GM21390 (cell line): ENCODE results near the gene USP3.

ENCODE experiments used
- ATAC-seq: cut with Tn5 transposase; IDR thresholded peaks from one replicate; pipeline ENCODE4 v1.9.1; 2021; ENCODE audit not compliant: unreplicated experiment

USP3 gene

GRCh38 chr15:63495780-63496488 lies 8.5 kb upstream of the USP3 start:
- no peak for ATAC-seq

GRCh38 chr15:63497642-63498467 lies 6.5 kb upstream of the USP3 start:
- no peak for ATAC-seq

- ATAC-seq, result no peak
These were observed 5.2 kb upstream of the USP3 start for GRCh38 chr15:63499175-63499549.

GRCh38 chr15:63499611-63500010 lies 4.8 kb upstream of the USP3 start:
- no peak for ATAC-seq

- ATAC-seq, result no peak
These were observed 3.8 kb upstream of the USP3 start for GRCh38 chr15:63500265-63501250.

- no peak for ATAC-seq
These were observed 2.9 kb upstream of the USP3 start for GRCh38 chr15:63501256-63502089.

GRCh38 chr15:63502137-63502766 lies 2.1 kb upstream of the USP3 start:
- no peak for ATAC-seq

- peak; percentile 53 for ATAC-seq
These were observed 1.3 kb upstream of the USP3 start for GRCh38 chr15:63502843-63503738.

- peak; percentile 25 for ATAC-seq
These were observed 600 bp upstream of the USP3 start for GRCh38 chr15:63503739-63504246.

GRCh38 chr15:63504979-63505841 lies 817 bp downstream of the USP3 start:
- ATAC-seq, result no peak

GRCh38 chr15:63505842-63506222 lies 1.4 kb downstream of the USP3 start:
- no peak for ATAC-seq

- no peak for ATAC-seq
These were observed 2.2 kb downstream of the USP3 start for GRCh38 chr15:63506537-63507035.

GRCh38 chr15:63507878-63508818 lies 3.8 kb downstream of the USP3 start:
- no peak for ATAC-seq

GRCh38 chr15:63509056-63509954 lies 4.9 kb downstream of the USP3 start:
- no peak for ATAC-seq
